Suppressor macrophage treated with lipopolysaccharide for 4 hours (primary cell): Measurements from ENCODE around the gene PDZRN4.
A peak's percentile ranks its signal among the peaks of the same experiment; 100 is the strongest.

ENCODE experiments used
- DNase-seq: peaks from one replicate; pipeline ENCODE4 v3.0.0-alpha.2; 2020

The PDZRN4 gene

DNA sequence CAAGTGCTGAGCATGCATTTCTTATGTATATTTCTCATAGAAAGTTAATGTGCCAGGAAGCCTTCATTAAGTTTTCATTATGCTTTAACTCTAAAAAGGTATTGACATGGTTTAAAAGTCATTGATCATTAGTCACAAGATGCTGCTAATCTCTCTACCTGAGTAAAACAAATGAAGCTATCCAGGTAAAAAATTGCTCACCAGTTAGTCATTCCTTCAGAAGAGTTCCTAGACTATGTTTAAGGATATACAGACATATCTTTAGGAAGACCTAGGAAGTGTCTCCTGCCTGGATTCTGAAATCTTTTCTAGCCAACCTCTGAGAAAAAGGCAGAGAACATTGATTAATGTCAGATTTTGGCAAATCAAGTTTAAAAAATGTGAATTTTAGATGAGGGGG is 274.2 kb downstream of the PDZRN4 start:
- no peak for DNase-seq

GRCh38 chr12:41465526-41465925 is 277.4 kb downstream of the PDZRN4 start:
- DNase-seq: no peak

- no peak for DNase-seq
Observed at GRCh38 chr12:41466300-41466699, 278.2 kb downstream of the PDZRN4 start.

DNA sequence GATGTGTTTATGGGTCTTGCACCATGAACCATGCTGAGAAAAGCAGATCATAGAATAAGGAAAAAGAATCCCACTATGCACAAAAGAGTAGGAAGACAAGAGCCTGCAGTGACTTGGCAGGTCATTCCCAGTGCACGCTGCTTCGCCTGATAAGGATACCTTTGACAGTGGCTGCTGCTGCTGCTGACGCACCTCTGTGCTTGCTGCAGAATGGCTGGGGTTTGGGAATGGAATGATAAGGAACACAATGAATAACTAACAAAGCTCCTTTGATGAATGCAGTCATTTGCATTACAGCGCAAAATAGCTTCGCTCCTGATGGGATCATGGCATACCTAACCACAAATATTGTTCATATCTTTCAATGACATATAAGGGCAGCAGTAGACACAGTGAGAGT is 278.7 kb downstream of the PDZRN4 start:
- DNase-seq: no peak

- peak; percentile 28 for DNase-seq
Observed at GRCh38 chr12:41467591-41468325, 279.6 kb downstream of the PDZRN4 start.

DNA sequence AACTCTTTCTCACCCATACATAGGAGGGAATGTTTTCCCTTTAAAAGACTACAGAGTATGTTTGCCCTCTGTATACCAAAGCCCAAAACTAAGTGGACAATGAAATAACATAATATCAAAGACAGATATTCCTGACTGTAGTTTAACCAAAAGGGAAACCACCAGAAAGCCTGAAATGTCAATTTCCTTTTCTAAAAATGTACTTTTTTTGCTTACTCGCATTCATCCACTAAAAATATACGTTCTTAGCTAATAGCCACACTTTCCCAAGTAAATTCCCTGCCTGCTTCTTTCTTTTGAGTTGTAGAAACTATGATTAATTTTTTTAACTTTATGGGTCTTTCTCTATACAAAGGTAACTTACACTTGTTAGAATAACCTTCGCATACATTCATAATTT is 280.2 kb downstream of the PDZRN4 start:
- DNase-seq: peak; percentile 18

DNA sequence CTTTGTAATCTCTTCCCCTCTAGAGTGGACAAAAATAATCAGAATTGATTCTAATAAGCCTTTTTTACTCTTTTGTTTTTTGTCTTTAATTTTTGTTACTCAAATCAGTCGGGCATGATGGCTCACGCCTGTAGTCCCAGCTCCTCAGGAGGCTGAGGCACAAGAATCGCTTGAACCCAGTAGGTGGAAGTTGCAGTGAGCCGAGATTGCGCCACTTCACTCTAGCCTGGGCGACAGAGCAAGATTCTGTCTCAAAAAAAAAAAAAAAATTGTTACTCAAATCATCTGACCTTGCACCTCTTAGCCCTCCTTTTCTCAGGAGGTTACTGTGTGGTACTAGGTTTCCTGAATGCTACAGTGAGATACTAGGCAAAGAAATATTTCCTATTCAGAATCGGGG is 280.6 kb downstream of the PDZRN4 start:
- no peak for DNase-seq

DNA sequence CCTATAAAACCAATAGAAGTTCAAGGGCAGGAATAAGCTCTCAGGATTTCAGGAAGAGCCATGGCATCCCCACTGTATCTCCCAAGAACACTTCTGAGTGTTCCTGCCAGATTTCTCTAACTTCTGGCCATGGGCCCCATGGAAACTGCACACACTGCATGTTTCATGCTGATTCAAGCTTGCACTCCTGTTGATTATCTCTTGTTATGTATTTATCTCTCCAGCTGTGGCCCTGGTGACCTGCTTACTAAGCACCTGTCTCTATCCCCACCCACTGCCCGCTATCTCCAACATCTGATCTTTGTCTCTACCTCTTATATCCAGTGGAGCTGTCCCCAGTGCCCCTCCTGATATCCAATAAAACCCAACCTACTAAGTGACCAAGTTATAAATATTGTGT is 285.3 kb downstream of the PDZRN4 start:
- no peak for DNase-seq

GRCh38 chr12:41474001-41474400 is 285.9 kb downstream of the PDZRN4 start:
- DNase-seq: no peak

- no peak for DNase-seq
Observed at GRCh38 chr12:41476499-41477439, 288.6 kb downstream of the PDZRN4 start.

DNA sequence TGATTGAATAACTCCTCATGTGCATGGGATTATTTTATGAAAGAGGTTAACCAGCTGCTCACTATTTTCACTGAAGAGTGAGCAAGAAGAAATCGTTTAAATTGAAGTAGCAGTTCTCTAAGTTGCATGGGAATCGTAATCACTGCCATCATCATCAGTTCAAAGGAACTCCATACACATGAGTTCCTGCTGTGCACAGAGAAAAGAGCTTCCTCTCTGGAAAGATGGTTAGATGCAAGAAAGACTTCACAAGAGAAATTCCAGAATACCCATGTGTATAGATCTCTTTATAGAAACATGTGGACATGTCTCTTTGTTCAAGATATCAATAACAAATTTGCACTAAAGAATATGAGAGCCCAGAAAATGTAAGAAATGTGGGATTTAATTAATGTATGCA is 291.3 kb downstream of the PDZRN4 start:
- DNase-seq: no peak

DNA sequence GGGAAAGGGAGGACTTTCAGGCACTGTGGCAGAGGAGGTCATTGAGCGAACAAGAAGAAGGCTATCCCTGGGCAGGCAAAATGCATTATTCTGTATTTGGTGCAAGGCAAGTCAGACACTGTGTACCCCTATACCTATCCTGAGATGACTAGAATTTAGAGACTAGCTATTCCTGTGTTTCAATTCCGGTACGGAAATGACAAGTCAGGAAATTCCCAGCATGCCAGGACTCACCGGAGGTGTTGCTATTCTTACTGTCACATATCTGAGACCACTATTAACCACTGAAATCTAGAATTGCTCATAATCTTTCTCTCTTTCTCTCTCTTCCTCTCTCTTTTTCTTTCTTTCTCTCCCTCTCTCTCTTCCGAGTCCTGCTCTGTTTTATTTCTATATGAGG is 297.1 kb downstream of the PDZRN4 start:
- no peak for DNase-seq

DNA sequence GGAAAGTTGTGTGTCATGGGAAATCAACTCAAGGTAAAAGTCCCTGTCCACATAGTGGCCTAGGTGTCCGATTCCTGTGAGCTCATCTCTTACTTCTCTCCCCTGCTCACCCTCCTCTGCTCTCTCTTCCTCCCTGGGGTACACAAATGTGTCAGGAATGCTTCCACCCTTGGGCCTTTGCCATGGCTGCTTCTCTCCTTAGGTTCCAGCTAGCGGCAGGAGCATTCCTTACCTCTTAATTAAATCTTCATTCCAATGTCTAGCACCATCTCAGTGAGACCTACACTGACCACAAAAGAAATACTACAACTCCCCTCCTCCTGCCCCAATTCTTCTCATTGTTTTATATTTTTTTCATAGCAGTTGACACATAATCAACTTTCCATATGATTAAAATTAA is 298.6 kb downstream of the PDZRN4 start:
- DNase-seq: no peak

GRCh38 chr12:41496009-41496408 is 307.9 kb downstream of the PDZRN4 start:
- DNase-seq: no peak

DNA sequence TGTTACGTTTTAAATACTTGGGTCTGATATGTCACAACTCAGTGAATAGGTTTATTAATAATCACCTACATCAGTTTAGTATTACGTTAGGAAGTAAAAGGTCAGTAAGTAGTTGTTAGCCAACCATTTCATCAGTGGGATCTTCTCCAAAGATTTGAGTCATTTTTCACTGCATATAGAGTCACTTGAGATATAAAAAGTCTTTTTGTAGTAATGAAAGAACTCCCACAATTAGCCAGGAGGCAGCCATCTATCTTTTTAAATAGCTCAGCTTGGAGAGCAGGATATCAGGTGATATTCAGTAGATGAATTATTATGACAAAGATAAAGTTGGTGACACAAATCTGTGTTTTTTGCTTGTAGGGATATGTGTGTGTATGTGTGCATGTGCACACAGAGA is 309.3 kb downstream of the PDZRN4 start:
- DNase-seq: no peak

- no peak for DNase-seq
Observed at GRCh38 chr12:41504976-41505375, 316.9 kb downstream of the PDZRN4 start.

DNA sequence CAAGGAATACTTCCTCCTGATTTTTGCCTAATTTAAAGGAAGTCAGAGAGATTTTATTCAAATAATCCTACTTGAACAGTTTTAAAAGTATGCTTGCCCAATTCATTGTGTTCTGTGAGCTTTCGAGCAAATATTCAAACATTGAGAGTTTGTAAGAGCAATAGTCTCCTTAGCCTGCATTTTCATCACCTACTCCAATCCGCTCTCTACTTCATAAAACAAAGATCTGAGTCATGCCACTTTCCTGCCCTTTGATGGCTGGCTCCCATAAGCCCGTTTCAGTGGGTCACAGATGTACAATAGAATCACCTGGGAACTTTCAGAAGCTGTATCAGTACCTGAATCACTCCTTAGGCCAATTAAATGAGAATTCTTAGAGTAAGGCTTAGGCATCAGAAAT is 319.2 kb downstream of the PDZRN4 start:
- DNase-seq: no peak

GRCh38 chr12:41509271-41510055 is 321.3 kb downstream of the PDZRN4 start:
- DNase-seq: peak; percentile 48

GRCh38 chr12:41510470-41510869 is 322.4 kb downstream of the PDZRN4 start:
- DNase-seq: peak; percentile 45

DNA sequence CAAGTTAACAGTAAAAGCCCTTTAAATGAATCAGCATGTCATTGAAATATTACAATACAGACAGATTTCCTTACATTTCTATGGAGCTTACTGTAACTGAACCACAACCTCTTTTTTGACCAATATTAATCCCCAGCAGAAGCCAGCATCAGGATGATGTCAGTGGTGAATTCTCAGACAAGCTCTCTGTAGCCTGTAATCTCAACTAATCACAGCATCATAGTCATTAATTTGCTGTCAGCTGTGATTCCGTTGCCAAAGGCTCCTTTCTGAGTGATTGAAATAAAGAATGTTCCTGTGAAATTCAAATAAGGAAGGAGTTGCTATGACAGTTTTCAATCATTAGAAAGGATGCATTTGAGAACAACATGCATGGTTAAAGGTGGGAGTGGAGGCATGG is 323.1 kb downstream of the PDZRN4 start:
- DNase-seq: peak; percentile 5

GRCh38 chr12:41512497-41512896 is 324.4 kb downstream of the PDZRN4 start:
- peak; percentile 9 for DNase-seq

- no peak for DNase-seq
Observed at GRCh38 chr12:41514021-41514777, 326.1 kb downstream of the PDZRN4 start.

DNA sequence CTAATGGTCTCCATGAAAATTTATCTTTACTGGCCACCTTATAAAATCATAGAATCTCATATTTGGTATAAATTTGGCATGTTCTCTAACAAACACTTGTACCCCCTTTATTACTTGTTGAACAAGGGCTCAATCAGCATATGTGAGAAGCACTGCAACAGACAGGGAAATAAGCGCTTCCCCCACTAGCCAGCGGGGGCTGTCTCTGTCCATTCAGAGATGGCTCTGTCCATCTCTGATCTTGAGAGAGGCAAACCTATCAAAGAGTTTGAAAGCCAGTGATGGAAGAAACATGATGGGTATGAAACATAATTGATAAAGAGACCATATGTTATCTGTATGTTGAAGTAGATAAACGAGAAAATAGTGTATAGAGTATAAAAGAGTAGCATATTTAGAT is 326.8 kb downstream of the PDZRN4 start:
- DNase-seq: no peak
